H54 (cell line): Measurements from ENCODE around the gene LIN7C.
"Not testable (repeated sequence)": the region's sequence is repeated elsewhere in the genome, so short reads cannot be mapped to it uniquely, and the experiment has no call there.

ENCODE experiments used
- DNase-seq: peaks from one replicate; pipeline ENCODE4 v3.0.0; 2011; ENCODE audit warnings: low spot score, mixed read lengths; ENCODE audit not compliant: insufficient read length
- FAIRE-seq: peaks from 3 replicates; lab custom pipeline; 2011; peaks lifted over from hg19 to GRCh38; lab: Jason Lieb, UNC
- POLR2A ChIP-seq: IDR thresholded peaks from 2 replicates; pipeline ENCODE4 v1.6.1; 2011; ENCODE audit warnings: low read depth, mild to moderate bottlenecking, low read length

LIN7C gene

DNA sequence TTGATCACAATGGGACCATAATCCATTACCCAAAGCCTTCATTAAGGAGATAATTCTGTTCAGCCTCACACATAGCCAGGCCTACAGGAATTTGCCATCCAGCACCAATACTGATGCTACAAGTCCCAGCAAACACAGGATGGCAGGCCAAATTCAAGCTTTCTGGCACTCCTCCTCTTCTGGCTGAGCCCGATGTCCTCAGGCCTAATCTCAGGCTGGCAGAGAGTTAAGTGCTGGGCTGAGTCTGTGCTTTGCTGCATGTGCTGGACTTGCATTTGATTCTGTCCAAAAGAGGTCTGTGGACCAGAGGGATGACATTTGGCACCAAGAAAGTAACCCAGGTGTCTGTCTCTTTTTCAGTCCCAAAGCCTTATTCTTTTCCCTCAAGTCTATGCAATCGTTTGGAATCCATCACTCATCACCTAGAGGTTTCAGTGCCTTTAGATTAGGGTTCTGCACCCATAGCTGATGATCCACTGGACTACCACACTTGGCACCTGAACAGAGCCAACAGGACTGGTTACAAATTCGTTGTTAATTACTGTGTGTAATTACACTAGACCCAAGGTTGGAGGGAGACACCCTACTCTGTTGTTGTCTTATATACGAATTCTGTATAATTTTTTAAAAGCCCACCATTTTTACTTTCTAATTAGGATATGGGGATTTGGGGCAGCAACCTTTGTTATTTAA is 19.4 kb upstream of the LIN7C start:
- FAIRE-seq = no peak
- no peak for DNase-seq
- TF ChIP-seq POLR2A = no peak

- no peak for TF ChIP-seq POLR2A
- peak; percentile 11 for DNase-seq
- FAIRE-seq = no peak
These were observed 17.6 kb upstream of the LIN7C start for GRCh38 chr11:27524155-27524554.

DNA sequence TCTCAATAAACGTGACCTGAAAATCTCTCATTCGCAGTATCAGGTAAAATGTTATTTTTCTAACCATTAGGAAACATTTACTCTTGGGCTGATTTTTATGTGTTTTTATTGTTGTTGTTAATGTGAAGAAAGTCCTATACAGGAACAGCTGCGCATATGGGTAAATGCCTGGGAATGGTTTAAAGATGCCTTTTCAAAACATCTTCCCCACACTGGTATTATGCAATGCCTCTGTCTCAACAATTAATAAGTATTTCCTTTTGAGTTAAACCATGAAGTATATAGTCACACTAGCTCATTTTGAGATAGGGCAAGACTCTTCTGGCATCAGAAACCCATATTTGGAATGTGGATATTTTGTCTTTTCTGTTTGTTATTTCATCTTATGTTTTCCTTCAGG is 13.7 kb upstream of the LIN7C start:
- no peak for TF ChIP-seq POLR2A
- FAIRE-seq (no peak), DNase-seq (no peak)

GRCh38 chr11:27518518-27518917 is 11.9 kb upstream of the LIN7C start:
- TF ChIP-seq POLR2A = no peak
- DNase-seq = no peak
- no peak for FAIRE-seq

GRCh38 chr11:27517490-27517889 is 10.9 kb upstream of the LIN7C start:
- not testable (repeated sequence) for DNase-seq, FAIRE-seq

DNA sequence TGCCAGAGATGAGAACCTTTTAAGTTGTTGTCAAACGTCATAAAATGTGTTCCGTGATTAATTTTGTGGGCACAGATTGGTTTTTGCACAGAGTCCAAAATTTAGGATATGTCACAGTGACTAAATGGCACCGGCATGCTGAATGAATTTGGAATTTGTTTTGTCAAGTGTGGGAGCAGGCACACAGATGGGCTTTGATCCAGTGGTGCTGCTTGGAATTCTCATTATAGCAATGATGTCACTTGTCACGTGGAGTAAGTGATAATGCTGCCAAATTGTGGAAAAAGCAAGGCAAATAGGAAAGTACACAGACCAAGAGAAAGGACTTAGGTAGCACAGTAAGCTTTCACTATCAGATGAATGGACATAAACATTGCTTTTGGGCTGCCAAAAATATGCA is 8.0 kb upstream of the LIN7C start:
- TF ChIP-seq POLR2A = no peak
- DNase-seq = peak; percentile 17
- peak; percentile 87 for FAIRE-seq

DNA sequence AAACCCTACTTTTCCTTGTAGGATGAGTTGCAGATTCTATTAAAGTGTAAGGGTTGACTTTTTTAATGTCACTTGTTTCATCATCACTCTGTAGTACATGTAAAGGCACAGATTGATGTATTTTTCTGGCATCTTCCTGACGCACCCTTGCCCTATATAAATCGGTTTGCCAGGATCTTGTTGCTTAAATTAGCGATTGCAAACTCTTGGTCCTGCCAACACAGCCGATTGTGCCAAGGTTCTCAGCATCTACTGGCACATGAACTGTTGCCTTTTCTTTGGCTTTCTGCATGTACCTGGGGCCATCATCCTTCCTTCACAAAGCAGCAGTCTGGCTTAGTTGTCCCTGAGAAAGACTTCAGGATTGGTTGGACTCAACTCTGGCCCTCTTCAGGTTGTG is 7.5 kb upstream of the LIN7C start:
- FAIRE-seq = no peak
- DNase-seq = no peak
- no peak for TF ChIP-seq POLR2A

DNA sequence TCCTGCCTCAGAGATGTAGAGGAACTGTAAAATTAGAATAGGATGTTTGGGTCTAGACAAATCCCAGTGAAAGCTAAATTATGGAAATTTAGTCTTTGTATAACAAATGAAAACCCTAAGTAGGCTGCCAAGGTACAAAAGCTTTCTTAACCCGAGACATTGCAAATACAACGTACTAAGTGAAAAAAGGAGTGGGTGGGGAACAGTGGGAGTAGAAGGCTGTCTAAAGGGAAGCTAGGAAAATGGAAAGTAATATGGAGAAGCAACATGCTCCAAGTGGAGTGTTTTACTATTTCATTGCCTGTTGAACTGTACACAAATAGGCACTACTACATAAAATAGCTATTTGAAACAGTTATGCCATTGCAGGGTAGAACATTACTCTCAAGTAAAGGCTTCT is 6.8 kb upstream of the LIN7C start:
- no peak for TF ChIP-seq POLR2A
- no peak for FAIRE-seq

GRCh38 chr11:27512238-27512637 is 5.7 kb upstream of the LIN7C start:
- FAIRE-seq = no peak
- TF ChIP-seq POLR2A = no peak
- no peak for DNase-seq

More for the DNA sequence above, 6.8 kb upstream of the LIN7C start:
- DNase-seq = no peak

DNA sequence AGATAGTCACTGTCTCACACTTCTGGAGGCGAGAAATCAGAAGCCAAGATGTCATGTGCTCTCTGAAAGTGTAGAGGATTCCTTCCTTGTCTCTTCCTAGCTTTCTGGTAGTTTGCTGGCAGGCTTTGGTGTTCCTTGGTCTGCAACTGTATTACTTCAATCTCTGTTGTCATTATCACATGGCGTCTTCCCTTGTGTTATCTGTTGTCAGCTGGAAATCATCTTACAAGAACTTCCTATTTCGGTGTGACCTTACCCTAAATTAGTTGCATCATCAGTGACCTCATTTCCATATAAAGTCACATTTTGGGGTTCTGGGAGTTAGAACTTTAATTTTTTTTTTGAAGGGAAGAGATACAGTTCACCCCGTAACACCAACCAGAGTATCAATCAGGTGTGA is 3.3 kb upstream of the LIN7C start:
- no peak for FAIRE-seq
- DNase-seq = no peak
- no peak for TF ChIP-seq POLR2A

DNA sequence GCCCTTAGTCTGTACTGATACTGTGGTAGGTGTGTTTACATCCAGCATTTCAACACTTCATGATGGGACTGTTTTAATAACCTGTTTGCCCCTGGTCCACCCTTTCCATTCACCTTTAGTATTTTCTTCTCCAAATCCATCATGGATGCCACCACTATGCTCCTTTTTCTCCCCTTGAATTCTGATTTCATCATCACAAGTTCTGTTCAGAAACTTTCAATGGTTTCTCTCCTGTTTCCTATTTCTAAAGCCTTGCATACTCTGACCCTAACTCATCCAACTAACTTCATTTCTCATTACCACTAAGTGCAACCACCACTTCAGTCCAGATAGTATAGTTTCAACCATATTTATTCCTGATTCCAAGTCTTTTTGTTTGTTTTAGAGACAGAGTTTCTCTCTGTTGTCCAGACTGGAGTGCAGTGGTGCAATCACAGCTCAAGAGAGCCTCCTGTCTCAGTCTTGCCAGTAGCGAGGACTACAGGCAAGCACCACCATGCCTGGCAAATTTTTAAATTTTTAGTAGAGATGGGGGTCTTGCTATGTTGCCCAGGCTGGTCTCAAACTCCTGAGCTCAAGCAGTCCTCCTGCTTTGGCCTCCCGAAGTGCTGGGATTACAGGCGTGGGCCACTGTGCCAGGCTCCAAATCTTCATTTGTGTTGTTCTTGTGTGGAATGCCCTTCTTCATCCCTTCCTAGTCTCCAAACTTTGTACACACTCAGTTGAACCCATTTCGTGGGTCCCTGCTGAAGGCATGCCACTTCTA is 1.2 kb upstream of the LIN7C start:
- FAIRE-seq (no peak), DNase-seq (no peak)
- TF ChIP-seq POLR2A = no peak

- FAIRE-seq (no peak), DNase-seq (no peak)
- TF ChIP-seq POLR2A = no peak
These were observed 788 bp downstream of the LIN7C start for GRCh38 chr11:27505781-27506180.

DNA sequence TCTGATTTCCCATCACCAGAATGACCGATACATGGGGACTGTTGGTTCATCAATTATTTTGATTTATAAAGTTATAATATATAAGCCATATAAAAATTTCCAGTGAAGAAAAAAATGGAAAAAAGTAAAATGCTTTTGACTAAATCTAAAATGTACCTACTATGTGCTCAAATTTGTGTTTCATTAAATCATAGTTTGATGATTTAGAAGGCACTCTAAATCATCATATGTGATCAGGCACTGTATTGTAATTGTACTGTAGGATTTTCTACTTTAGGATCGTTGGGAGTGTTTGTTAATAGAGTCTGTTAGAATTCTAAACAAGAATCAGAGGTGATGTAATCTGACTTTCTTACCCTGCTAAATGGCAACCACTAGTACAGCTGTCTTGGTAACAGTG is 2.4 kb downstream of the LIN7C start:
- FAIRE-seq (no peak), DNase-seq (no peak)
- no peak for TF ChIP-seq POLR2A

- DNase-seq (no peak), FAIRE-seq (no peak)
- no peak for TF ChIP-seq POLR2A
These were observed 5.5 kb downstream of the LIN7C start for GRCh38 chr11:27501100-27501499.

- no peak for FAIRE-seq
- TF ChIP-seq POLR2A = no peak
- DNase-seq = no peak
These were observed 8.7 kb downstream of the LIN7C start for GRCh38 chr11:27497911-27498310.
